SKM-1 treated with dmso at 0.1 percent for 144 hours (cell line): ENCODE data around the gene MRPL20.
A peak's percentile ranks its signal among the peaks of the same experiment; 100 is the strongest.
"Not testable (repeated sequence)": the region's sequence is repeated elsewhere in the genome, so short reads cannot be mapped to it uniquely, and the experiment has no call there.

Experiments
- DNase-seq: peaks from one replicate; lab custom pipeline; 2025; ENCODE audit not compliant: unreplicated experiment; lab: John Stamatoyannopoulos, UW

Gene MRPL20

GRCh38 chr1:1411626-1412025 lies 4.5 kb upstream of the MRPL20 start:
- no peak for DNase-seq

GRCh38 chr1:1410238-1410637 lies 3.1 kb upstream of the MRPL20 start:
- DNase-seq = not testable (repeated sequence)

- DNase-seq = no peak
These were observed 684 bp upstream of the MRPL20 start for GRCh38 chr1:1407636-1408318.

- no peak for DNase-seq
These were observed 832 bp downstream of the MRPL20 start for GRCh38 chr1:1406101-1406820.

- DNase-seq = no peak
These were observed 3.4 kb downstream of the MRPL20 start for GRCh38 chr1:1403653-1404052.

- DNase-seq = not testable (repeated sequence)
These were observed 4.1 kb downstream of the MRPL20 start for GRCh38 chr1:1402901-1403392.

GRCh38 chr1:1402072-1402900 lies 4.8 kb downstream of the MRPL20 start:
- peak; percentile 65 for DNase-seq

GRCh38 chr1:1401457-1402010 lies 5.6 kb downstream of the MRPL20 start:
- DNase-seq = no peak

- no peak for DNase-seq
These were observed 6.3 kb downstream of the MRPL20 start for GRCh38 chr1:1400576-1401456.

- DNase-seq = peak; percentile 3
These were observed 7.1 kb downstream of the MRPL20 start for GRCh38 chr1:1399872-1400575.

GRCh38 chr1:1399187-1399871 lies 7.8 kb downstream of the MRPL20 start, which contains the start of gene CCNL2:
TSS of gene CCNL2 (minus strand) at chr1:1399335. CDS start at chr1:1399306, 29 bp downstream.
- DNase-seq = peak; percentile 97

GRCh38 chr1:1398677-1399186 lies 8.4 kb downstream of the MRPL20 start:
- no peak for DNase-seq

GRCh38 chr1:1397839-1398523 lies 9.1 kb downstream of the MRPL20 start:
- DNase-seq = no peak

GRCh38 chr1:1395166-1395565 lies 11.9 kb downstream of the MRPL20 start:
- no peak for DNase-seq

- no peak for DNase-seq
These were observed 13.0 kb downstream of the MRPL20 start for GRCh38 chr1:1394116-1394515.

- no peak for DNase-seq
These were observed 13.7 kb downstream of the MRPL20 start for GRCh38 chr1:1393428-1393827.

GRCh38 chr1:1393014-1393413 lies 14.1 kb downstream of the MRPL20 start:
- no peak for DNase-seq

GRCh38 chr1:1391225-1391624 lies 15.9 kb downstream of the MRPL20 start:
- DNase-seq = no peak
